Measurements from ENCODE around the gene C9orf50.

C9orf50 gene

DNA sequence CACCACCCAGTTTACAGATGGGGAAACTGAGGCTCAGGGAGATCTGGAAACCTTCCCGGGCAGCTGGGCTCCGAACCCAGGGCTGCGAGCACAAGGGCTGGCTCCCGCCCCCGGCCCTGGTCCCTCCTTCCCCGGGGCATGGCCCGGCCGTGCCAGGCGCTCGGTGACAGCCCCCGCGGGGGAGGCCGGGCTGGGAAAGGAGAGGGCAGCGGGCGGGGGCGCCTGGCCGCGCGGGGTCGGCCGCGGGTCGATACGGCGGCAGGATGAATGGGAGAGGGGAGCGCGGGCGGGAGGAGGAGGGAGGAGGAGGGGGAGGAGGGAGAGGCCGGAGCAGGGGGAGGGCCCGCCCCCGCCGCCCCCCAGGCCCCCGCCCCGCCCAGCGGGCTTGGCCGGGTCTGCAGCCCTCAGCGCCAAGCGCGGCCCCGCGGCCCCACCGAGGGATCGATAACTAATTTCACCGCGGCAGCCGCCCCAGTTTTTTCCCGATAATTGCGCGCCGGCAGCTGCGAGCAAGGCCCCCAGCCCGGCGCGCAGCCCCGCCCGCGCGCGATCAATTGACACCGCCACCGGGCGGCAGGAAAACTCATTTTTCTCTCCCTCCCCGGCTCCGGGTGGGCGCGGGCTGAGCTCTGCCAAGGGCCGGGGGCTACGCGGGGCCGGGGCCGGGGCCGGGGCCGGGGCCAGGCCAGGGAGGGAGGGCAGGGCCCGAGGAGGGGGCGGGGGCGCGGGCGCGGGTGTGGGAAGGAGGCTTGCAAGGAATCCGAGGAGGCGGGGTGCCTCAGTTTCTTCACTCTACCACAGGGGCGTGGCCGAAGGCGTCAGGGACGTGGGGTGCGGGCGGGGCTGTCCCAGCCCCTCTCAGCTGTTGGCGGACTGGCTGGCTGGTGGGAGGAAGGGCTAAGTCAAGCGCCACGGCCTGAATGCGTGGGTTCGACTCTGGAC lies 52.1 kb downstream of the C9orf50 start:
- DNase-seq = no peak

DNA sequence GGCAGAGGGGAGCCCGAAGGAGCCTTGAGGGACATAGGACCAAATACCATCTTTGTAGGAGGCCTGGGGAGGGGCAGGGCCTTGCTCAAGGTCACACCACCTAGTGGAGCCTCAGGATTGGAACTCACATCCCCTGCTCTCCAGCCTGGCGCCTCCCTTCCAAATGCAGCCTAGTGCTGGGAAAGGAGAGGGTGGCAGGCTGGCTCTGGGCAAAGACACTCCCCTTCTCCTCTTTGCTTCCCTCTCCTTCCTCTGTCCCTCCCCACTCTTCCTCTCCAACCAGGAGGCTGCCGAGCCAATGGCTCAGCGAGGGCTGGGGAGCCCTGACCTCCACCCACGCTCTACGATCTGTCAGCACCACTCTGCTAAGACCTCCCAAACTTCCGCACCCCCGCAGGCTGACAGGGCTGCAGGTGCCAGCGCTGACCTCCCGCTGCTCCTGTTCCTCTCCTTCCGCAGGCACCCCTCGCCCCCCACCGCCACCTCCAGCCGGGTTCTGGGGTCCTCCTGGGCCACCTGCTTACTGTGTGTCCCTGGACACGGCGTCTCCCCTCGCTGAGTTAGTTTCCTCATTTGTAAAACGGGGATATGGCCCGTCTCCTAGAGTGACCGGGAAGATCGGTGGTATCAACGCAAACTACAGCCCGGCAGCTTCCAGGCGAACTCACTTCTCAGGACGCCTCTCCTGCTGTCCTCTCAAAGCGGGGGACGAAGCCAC lies 52.9 kb downstream of the C9orf50 start:
- no peak for DNase-seq

DNA sequence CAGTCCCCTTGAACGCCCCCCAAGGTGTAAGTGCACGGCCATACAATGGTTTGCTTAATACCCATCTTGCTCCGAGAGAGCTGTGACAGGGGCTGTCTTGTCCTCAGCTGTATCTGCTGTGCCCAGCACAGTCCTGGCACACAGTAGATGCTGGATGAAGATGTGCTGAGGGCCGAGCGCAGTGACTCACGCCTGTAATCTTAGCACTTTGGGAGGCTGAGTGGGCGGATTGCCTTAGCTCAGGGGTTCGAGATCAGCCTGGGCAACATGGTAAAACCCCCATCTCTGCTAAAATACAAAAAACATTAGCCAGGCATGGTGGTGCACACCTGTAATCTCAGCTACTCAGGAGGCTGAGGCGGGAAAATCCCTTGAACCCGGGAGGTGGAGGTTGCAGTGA lies 53.6 kb downstream of the C9orf50 start:
- DNase-seq = no peak

DNA sequence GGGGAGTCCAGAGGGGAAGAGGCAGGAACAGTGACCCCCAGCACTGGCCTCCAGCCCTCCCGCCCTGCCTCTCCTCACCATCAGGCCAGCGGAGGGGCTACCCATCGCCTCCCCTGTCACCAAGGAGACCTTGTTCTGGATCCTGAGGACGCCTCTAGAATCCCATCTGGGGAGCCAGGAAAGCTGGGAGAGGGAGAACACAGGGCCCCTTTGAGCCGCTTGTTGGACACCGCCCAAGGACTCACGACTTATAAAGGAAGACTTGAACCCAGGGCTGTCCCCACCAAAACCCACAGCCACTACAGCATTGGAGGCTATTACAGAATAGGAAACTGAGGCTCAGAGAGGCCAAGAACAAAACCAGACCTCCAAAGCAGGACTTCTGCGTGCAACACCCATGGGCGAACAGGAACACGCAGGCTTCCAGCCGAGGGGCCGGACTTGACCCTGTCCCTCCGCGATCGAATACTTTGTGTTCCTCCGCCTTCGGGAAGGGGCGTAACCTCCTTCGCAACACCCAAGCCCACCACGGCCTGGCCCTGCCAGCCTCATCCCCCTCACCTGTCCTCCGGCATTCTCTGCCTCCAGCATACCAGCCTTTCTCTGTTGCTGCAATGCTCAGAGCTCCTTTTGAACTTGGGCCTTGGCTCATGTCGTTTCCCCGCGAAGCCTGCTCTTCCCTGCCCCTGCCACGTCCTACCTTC lies 54.2 kb downstream of the C9orf50 start:
- no peak for DNase-seq

DNA sequence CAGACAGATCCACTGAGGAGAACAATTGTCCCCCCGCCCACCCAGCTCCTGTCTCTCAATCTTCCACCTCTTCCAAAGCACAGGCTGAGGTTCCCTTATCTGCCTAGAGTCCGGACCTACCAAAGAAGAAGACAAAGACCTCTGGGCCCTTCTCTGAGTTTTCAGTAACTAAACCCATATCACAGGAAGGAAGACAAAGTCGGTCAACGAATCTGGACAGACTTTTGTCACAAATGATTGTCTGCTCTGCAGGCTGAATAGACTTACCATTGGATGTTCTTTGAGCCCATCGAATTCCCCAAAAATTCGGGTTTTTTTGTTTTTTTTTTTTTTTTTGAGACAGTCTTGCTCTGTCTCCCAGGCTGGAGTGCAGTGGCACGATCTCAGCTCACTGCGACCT lies 58.0 kb downstream of the C9orf50 start:
- DNase-seq = no peak

DNA sequence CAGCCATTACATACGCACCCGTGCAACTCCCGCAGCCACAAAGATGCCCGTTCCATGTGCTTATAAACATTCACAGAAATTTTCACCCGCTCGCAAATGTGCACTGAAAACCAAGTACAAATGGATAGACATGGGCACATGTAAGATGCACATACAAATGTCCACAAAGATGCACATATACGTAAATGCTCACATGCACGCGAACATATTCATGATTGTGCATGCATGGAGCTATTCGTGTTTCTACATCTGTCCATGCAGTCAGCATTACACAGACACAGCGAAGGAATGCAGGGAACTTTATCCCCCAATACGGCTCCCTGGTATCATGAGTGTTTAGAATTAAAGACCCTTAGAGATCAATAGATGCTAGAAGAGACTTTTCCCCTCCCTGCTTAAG lies 58.4 kb downstream of the C9orf50 start:
- DNase-seq = no peak

Data from effector CD8-positive, alpha-beta T cell (primary cell).